H9 (cell line): ENCODE results near the gene CORO7. TPM values are rescaled to one million over a fixed set of nuclear protein-coding genes. Genes with fewer than 3 reads are reported as not detected.
A peak's percentile ranks its signal among the peaks of the same experiment; 100 is the strongest.

ENCODE experiments used
- DNase-seq: peaks from one replicate; pipeline ENCODE4 v3.0.0-alpha.2; 2017
- H2AFZ ChIP-seq: one replicate; pipeline ENCODE4 v1.6.1; 2013; ENCODE audit warnings: mild to moderate bottlenecking, low read length, control low read depth, moderate library complexity
- H2AK5ac ChIP-seq: 2 replicates; pipeline ENCODE4 v1.6.1; 2013; ENCODE audit warnings: low read length, control low read depth, mixed read lengths; ENCODE audit not compliant: insufficient read length
- H2BK120ac ChIP-seq: one replicate; pipeline ENCODE4 v1.6.1; 2013; ENCODE audit warnings: low read depth, mild to moderate bottlenecking, low read length, control low read depth, inconsistent platforms; ENCODE audit not compliant: poor library complexity, severe bottlenecking
- H2BK12ac ChIP-seq: 2 replicates; pipeline ENCODE4 v1.6.1; 2013; ENCODE audit warnings: low read length, control low read depth, mixed read lengths, low read depth; ENCODE audit not compliant: insufficient read length
- H2BK15ac ChIP-seq: 2 replicates; pipeline ENCODE4 v1.6.1; 2013; ENCODE audit warnings: low read depth, low read length, control low read depth
- H2BK20ac ChIP-seq: one replicate; pipeline ENCODE4 v1.6.1; 2013; ENCODE audit warnings: low read depth, mild to moderate bottlenecking, low read length, control low read depth, inconsistent platforms; ENCODE audit not compliant: poor library complexity, severe bottlenecking
- H2BK5ac ChIP-seq: 2 replicates; pipeline ENCODE4 v1.6.1; 2013; ENCODE audit warnings: low read length, control low read depth, mixed read lengths; ENCODE audit not compliant: insufficient read length
- H3K14ac ChIP-seq: 2 replicates; pipeline ENCODE4 v1.6.1; 2013; ENCODE audit warnings: low read length, control low read depth; ENCODE audit not compliant: insufficient read depth
- H3K18ac ChIP-seq: 2 replicates; pipeline ENCODE4 v1.6.1; 2013; ENCODE audit warnings: low read depth, mild to moderate bottlenecking, mixed read lengths, low read length, control low read depth; ENCODE audit not compliant: insufficient read length
- H3K23ac ChIP-seq: 2 replicates; pipeline ENCODE4 v1.6.1; 2013; ENCODE audit warnings: low read length, control low read depth, mixed read lengths, low read depth; ENCODE audit not compliant: insufficient read length
- H3K23me2 ChIP-seq: 2 replicates; pipeline ENCODE4 v1.6.1; 2013; ENCODE audit warnings: low read depth, mild to moderate bottlenecking, mixed read lengths, low read length, control low read depth; ENCODE audit not compliant: insufficient read length, poor library complexity, severe bottlenecking
- H3K27ac ChIP-seq: 2 replicates; pipeline ENCODE4 v1.5.1; 2013; ENCODE audit warnings: low read length, control low read depth, mixed read lengths, low read depth; ENCODE audit not compliant: insufficient read length
- H3K27me3 ChIP-seq: 2 replicates; pipeline ENCODE4 v1.6.1; 2013; ENCODE audit warnings: low read length, control low read depth, inconsistent platforms; ENCODE audit not compliant: insufficient read depth
- H3K4ac ChIP-seq: 2 replicates; pipeline ENCODE4 v1.6.1; 2013; ENCODE audit warnings: low read depth, mild to moderate bottlenecking, control low read depth, inconsistent platforms, low read length, moderate library complexity
- H3K4me1 ChIP-seq: 2 replicates; pipeline ENCODE4 v1.6.1; 2013; ENCODE audit warnings: low read length, control low read depth, inconsistent platforms; ENCODE audit not compliant: insufficient read depth
- H3K4me2 ChIP-seq: 2 replicates; pipeline ENCODE4 v1.6.1; 2013; ENCODE audit warnings: low read length, control low read depth, mixed read lengths; ENCODE audit not compliant: insufficient read length, insufficient read depth
- H3K56ac ChIP-seq: 2 replicates; pipeline ENCODE4 v1.6.1; 2013; ENCODE audit warnings: low read depth, mild to moderate bottlenecking, mixed read lengths, low read length, control low read depth; ENCODE audit not compliant: insufficient read length
- H3K79me1 ChIP-seq: 2 replicates; pipeline ENCODE4 v1.6.1; 2013; ENCODE audit warnings: low read depth, mild to moderate bottlenecking, moderate library complexity, low read length, control low read depth, inconsistent platforms; ENCODE audit not compliant: insufficient read depth, poor library complexity, severe bottlenecking
- H3K79me2 ChIP-seq: 2 replicates; pipeline ENCODE4 v1.6.1; 2013; ENCODE audit warnings: low read length, control low read depth, inconsistent platforms; ENCODE audit not compliant: insufficient read depth
- H3K9ac ChIP-seq: 2 replicates; pipeline ENCODE4 v1.6.1; 2013; ENCODE audit warnings: low read length, control low read depth, mixed read lengths; ENCODE audit not compliant: insufficient read length; ENCODE audit errors: extremely low read depth
- H3K9me3 ChIP-seq: one replicate; pipeline ENCODE4 v1.6.1; 2013; ENCODE audit warnings: low read depth, low read length, inconsistent platforms; ENCODE audit not compliant: control insufficient read depth
- H3T11ph ChIP-seq: one replicate; pipeline ENCODE4 v1.6.1; 2013; ENCODE audit warnings: mild to moderate bottlenecking, low read length, control low read depth, inconsistent platforms
- H4K20me1 ChIP-seq: one replicate; pipeline ENCODE4 v1.6.1; 2013; ENCODE audit not compliant: control insufficient read depth, insufficient read length, insufficient read depth
- H4K5ac ChIP-seq: 2 replicates; pipeline ENCODE4 v1.6.1; 2013; ENCODE audit warnings: low read depth, mild to moderate bottlenecking, mixed read lengths, low read length, control low read depth; ENCODE audit not compliant: insufficient read length
- H4K8ac ChIP-seq: replicated peaks from 2 replicates; pipeline ENCODE4 v1.6.1; 2013; ENCODE audit warnings: low read length, control low read depth, mixed read lengths, low read depth; ENCODE audit not compliant: insufficient read length
- H4K91ac ChIP-seq: 2 replicates; pipeline ENCODE4 v1.6.1; 2013; ENCODE audit warnings: low read depth, mild to moderate bottlenecking, moderate library complexity, mixed read lengths, low read length, control low read depth; ENCODE audit not compliant: insufficient read length
- H3K27ac Mint-ChIP-seq, 3 experiments: 2 replicates in 2 of 3; 3 replicates in 1 of 3; pipeline ENCODE4 v1.8.0; 2020 to 2021; ENCODE audit warnings: mixed read lengths in 3 of 3, mild to moderate bottlenecking in 1 of 3, moderate library complexity in 1 of 3
- H3K27me3 Mint-ChIP-seq: 2 replicates; pipeline ENCODE4 v1.8.0; 2021; ENCODE audit warnings: low read depth, mild to moderate bottlenecking, moderate library complexity, mixed read lengths
- H3K36me3 Mint-ChIP-seq, 3 experiments: 2 replicates in 2 of 3; 3 replicates in 1 of 3; pipeline ENCODE4 v1.8.0; 2020 to 2021; ENCODE audit warnings: low read depth in 3 of 3, mixed read lengths in 3 of 3; ENCODE audit not compliant: insufficient read depth in 1 of 3
- H3K4me1 Mint-ChIP-seq, 2 experiments: 2 replicates each; pipeline ENCODE4 v1.8.0; 2020; ENCODE audit warnings: mixed read lengths in 2 of 2
- H3K4me3 Mint-ChIP-seq, 2 experiments: 2 replicates in 1 of 2; 3 replicates in 1 of 2; pipeline ENCODE4 v1.8.0; 2020 to 2021; ENCODE audit warnings: mild to moderate bottlenecking in 2 of 2, mixed read lengths in 2 of 2, moderate library complexity in 1 of 2
- H3K9me3 Mint-ChIP-seq, 2 experiments: 2 replicates in 1 of 2; 3 replicates in 1 of 2; pipeline ENCODE4 v1.8.0; 2020; ENCODE audit warnings: mild to moderate bottlenecking in 2 of 2, mixed read lengths in 2 of 2, moderate library complexity in 1 of 2
- CTCF ChIP-seq: fragments of 200-600 bp; sonication (generic); conservative IDR thresholded peaks from 3 replicates; pipeline ENCODE4 v1.8.0; 2021; ENCODE audit warnings: antibody characterized with exemption, mild to moderate bottlenecking
- WGBS: extraction: QIAGEN DNeasy Blood & Tissue Kit; methylation state at CpG from one replicate; pipeline ENCODE4 v1.1.7; 2013; ENCODE audit warnings: missing lambda C conversion rate, low lambda C conversion rate, mixed read lengths; ENCODE audit not compliant: insufficient read length; ENCODE audit errors: extremely low coverage; 5-methylcytosine and 5-hydroxymethylcytosine counted together
- total RNA-seq: library from RNA; stranded (reverse); gene quantifications from 2 replicates; pipeline ENCODE4 v1.2.1, GENCODE V29; 2021

CORO7 gene
- total RNA-seq, 1 experiment from 2014 or later: 38.4 TPM

DNA sequence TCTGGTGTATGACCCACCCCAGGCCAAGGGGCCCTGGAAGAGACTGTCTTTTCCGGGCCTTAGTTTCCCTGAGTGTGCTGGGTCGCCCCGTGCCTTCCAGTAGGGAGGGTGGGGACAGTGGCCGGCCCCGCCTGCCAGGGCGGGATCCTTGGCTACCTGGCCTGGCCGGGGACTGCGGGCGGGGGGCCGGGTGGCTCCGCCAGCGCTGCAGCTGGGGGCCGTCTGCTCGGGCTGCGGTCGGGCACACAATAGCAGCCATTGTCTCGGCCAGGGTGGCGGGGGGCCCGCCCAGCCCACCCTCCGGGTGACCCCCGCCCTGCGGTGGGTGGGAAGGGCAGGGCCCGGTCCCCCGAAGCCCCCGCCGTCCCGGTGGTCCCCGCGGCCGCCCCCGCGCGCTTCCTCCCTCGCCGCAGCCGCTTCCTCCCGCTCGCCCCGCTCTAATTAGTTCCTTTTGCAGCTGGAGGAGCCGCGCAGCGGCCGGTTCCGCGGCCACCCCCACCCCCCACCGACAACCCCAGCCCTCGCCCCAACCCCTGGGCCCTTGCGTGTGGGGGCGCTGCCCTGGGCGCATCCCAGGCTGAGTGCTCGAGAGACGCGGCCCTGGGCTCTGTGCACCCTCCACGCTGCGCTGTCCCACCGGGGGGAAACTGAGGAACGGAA lies 88.9 kb downstream of the CORO7 start:
- Histone ChIP-seq H3K56ac (no peak overlapping the region), H3K18ac (peak overlapping the region; percentile 39), H3K9me3 (no peaks in the 10 kb centered on the region), H3K4me2 (peak overlapping the region; percentile 64), H3T11ph (no peak overlapping the region), H3K27ac (no peak overlapping the region), H3K79me2 (peaks cover 1% of the 10 kb centered on the region; the same call in 1 of the 2 replicates), H3K23ac (no peak overlapping the region), H2BK20ac (no peak overlapping the region), H2BK5ac (no peak overlapping the region), H2BK15ac (no peak overlapping the region), H4K5ac (no peak overlapping the region), H2BK12ac (peak overlapping the region; percentile 30), H4K91ac (no peak overlapping the region), H3K23me2 (peaks cover 4% of the 10 kb centered on the region), H3K27me3 (no peaks in the 10 kb centered on the region), H4K8ac (no peak overlapping the region), H3K4me1 (peaks cover 3% of the 10 kb centered on the region; the same call in 1 of the 2 replicates), H2AK5ac (no peak overlapping the region), H3K4ac (no peak overlapping the region; the same call in 1 of the 2 replicates), H3K79me1 (no peaks in the 10 kb centered on the region), H2BK120ac (no peak overlapping the region), H4K20me1 (no peaks in the 10 kb centered on the region), H3K14ac (peak overlapping the region; percentile 90), H2AFZ (no peak overlapping the region), H3K9ac (peak overlapping the region; percentile 44)
- H3K36me3 Mint-ChIP-seq: no peaks in the 10 kb centered on the region; a peak in 1 of 7 replicates
- H3K4me3 Mint-ChIP-seq: peak overlapping the region; percentile 46 to 62; a peak in 3 of 5 replicates
- no peak for DNase-seq
- H3K4me1 Mint-ChIP-seq: peaks cover 9 to 18% of the 10 kb centered on the region in 2 experiments
- H3K27ac Mint-ChIP-seq: no peak overlapping the region
- H3K9me3 Mint-ChIP-seq: no peaks in the 10 kb centered on the region
- WGBS: no CpG with 5 or more reads among the region's 57 CpGs
- no peaks in the 10 kb centered on the region for H3K27me3 Mint-ChIP-seq
- no peak for TF ChIP-seq CTCF
